Activated T-cell treated with anti-CD3 and anti-CD28 coated beads, Interleukin-2, amount 50 U/mL, for 1 hour (primary cell): ENCODE data around the gene REXO4.
A peak's percentile ranks its signal among the peaks of the same experiment; 100 is the strongest.
"Not testable (repeated sequence)": the region's sequence is repeated elsewhere in the genome, so short reads cannot be mapped to it uniquely, and the experiment has no call there.

ENCODE experiments used
- DNase-seq: peaks from one replicate; pipeline ENCODE4 v3.0.0-alpha.2; 2020

The REXO4 gene

DNA sequence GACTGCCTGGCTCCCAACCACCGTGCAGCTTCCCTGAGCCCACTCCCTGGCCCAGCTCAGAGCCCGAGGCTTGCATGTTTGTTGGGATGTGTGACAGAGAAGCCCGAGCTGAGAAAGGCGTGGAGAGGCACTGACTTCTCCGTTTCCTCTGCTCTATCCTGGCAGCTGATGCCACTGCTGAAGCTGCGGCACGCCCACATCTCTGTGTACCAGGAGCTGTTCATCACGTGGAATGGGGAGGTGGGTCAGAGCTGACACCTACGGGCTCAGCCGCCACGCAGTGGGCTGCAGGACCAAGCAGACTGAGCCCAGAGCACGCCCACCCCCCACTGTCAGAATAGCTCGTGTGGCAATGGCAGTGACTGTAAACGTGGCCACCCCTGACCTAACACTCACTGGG lies 32.4 kb downstream of the REXO4 start:
- DNase-seq, result no peak

DNA sequence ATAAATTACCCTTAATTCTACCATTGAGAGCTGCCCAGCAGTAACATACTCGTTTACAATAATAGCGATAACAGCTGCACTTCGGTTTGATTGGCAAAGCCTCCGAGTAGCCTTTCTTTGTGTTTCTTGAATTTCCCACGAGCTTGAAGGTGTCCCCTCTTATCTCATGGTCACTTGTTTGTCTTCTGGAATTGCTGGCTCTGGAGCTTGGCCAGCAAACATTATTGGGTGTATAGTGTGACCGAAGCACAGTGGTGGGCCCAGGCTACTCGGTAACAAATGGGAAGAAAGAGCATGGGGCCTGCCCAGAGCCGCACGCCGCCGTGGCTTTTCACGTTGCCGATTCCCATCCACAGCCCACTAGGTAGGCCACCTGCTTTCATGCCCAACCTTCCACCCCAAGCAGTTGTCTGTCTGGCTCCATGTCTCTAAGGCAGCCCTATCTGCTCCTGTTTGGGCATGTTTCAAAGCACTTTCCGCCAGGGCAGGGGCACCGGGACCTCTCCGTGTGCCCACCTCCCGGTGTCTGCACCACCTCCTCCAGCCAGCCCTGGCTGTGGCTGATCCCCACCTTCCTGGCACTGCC lies 33.0 kb downstream of the REXO4 start:
- no peak for DNase-seq

DNA sequence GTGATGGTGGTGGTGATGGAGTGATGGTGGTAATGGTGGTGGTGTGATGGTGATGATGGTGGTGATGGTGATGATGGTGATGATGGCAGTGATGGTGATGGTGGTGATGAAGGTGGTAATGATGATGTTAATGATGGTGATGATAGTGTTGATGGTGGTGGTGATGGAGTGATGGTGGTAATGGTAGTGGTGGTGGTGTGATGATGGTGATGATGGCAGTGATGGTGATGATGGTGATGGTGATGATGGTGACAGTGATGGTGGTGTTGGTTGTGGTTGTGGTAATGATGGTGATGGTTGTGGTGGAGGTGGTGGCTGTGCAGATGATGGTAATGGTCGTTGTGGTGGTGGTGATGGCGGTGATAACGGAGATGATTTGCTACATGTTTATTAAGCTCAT lies 34.4 kb downstream of the REXO4 start:
- DNase-seq, result no peak

DNA sequence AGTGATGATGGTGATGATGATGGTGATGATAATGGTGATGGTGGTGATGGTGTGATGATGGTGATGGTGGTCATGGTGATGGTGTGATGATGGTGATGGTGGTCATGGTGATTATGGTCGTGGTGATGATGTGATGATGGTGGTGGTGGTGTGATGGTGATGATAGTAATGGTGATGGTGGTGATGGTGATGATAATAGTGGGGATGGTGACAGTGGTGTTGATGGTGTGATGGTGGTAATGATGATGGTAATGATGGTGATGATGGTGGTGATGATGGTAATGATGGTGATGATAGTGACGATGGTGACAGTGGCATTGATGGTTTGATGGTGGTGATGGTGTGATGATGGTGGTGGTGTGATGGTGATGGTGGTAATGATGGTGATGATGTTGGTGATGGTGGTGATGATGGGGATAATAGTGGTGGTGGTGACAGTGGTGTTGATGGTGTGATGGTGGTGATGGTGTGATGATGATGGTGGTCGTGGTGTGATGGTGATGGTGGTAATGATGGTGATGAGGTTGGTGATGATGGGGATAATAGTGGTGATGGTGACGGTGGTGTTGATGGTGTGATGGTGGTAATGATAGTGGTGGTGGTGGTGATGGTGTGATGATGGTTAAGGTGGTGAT lies 35.2 kb downstream of the REXO4 start:
- no peak for DNase-seq

DNA sequence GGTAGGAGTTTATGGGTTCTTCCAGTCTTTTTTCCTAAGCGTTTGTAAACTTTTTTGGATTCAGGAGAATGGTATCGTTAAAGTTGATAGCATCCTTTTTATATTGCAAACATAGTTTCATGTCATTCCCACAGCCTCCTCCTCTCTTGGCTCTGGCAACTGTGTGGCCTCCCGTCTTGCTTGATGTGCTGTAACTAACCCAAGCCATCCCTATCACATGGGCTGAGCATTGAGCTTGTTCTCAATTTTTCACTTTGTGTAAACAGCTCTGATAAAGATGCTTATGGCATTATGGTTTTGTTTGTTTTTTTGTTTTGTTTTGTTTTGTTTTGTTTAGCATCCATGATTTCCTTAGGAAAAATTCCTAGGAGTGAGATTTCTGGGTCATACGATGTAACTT lies 37.1 kb downstream of the REXO4 start:
- no peak for DNase-seq

DNA sequence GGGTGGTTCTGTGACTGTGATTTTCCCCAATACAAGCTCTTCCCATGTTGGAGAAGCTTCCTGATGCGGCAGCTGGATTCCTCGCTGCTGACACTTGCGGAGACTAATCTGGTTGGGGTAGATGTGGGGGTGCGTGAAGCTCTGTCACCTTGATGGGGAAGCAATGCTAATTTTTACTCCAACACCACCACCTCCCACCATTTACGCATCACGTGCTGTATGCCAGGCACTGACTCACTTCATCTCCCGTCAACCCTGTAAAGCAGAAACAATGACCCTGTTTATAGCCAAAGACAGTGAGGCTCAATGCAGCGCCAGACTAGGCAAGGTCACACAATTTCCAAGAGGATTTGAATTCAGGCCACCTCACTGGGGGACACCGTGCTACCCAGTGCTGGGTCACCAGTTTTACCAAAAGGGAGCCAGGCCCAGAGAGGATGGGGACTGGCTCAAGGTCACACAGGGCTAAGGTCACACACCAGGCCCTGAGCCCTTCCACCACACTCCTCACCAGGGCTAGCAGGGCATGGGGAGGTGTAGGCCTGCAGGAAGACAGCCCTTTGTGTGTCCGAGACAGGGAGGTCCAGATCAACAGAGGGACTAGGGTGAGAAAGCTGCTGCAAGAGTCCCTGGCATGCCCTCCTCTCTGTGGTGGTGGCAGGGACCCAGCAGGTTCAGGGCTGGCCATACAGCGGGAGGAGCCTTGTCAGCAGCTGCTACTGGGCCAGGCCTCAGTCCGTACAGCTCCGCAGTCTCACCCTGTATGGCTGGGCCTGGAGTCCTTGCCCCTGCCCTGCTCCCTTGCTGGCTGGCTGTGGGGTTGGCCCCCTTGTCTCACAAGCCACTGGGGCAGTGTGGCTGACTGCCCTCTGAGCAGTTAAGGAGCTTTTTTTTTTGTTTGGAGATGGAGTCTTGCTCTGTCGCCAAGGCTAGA lies 38.4 kb downstream of the REXO4 start:
- no peak for DNase-seq

DNA sequence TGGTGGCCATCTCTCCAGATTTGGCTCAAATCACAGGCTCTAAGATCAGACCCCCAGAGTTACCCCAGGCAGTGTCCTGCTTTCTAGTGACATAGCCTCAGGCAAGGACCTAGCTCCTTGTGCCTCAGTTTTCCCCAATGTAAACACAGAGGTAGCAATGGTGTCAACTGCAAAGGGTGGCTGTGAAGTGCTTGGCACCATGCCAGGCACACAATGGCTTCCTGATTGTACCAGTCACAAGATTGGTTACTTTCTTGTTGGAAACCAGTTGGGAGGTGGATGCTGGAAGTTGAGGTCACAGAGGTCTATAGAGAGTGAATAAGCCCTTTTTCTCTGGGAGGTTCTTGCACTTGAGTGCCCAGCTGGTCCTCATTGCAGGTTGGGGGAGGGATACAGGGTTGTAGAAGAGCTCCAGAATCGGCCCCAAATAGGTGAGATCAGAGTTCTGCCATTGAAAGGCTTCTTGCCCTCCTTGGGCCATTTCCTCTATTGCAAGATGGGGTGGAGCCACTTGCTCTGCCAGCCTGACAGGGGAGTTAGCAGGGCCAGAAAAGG lies 39.3 kb downstream of the REXO4 start:
- DNase-seq, result no peak

DNA sequence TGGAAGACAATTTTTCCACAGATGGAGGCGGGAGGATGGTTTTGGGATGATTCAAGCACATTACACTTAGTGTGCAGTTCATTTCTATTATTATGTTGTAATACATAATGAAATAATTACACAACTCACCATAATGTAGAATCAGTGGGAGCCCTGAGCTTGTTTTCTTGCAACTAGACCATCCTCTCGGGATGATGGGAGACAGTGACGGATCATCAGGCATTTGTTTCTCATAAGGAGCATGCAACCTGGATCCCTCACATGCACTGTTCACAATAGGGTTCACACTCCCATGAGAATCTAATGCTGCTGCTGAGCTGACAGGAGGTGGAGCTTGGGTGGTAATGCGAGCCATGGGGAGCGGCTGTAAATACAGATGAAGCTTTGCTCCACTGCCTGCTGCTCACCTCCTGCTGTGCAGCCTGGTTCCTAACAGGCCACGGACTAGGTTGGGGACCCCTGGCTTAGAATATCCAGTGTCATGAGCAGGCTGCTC lies 40.0 kb downstream of the REXO4 start:
- no peak for DNase-seq

DNA sequence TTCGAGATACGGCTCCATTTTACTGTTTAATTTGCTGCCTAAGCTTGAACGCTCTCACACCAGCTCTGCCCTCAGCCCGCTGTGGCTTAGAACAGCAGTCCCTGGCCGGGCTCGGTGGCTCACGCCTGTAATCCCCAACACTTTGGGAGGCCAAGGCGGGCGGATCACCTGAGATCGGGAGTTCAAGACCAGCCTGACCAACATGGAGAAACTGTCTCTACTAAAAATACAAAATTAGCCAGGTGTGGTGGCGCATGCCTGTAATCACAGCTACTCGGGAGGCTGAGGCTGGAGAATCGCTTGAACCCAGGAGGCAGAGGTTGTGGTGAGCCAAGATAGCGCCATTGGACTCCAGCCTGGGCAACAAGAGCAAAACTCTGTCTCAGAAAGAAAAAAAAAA lies 40.5 kb downstream of the REXO4 start:
- not testable (repeated sequence) for DNase-seq

DNA sequence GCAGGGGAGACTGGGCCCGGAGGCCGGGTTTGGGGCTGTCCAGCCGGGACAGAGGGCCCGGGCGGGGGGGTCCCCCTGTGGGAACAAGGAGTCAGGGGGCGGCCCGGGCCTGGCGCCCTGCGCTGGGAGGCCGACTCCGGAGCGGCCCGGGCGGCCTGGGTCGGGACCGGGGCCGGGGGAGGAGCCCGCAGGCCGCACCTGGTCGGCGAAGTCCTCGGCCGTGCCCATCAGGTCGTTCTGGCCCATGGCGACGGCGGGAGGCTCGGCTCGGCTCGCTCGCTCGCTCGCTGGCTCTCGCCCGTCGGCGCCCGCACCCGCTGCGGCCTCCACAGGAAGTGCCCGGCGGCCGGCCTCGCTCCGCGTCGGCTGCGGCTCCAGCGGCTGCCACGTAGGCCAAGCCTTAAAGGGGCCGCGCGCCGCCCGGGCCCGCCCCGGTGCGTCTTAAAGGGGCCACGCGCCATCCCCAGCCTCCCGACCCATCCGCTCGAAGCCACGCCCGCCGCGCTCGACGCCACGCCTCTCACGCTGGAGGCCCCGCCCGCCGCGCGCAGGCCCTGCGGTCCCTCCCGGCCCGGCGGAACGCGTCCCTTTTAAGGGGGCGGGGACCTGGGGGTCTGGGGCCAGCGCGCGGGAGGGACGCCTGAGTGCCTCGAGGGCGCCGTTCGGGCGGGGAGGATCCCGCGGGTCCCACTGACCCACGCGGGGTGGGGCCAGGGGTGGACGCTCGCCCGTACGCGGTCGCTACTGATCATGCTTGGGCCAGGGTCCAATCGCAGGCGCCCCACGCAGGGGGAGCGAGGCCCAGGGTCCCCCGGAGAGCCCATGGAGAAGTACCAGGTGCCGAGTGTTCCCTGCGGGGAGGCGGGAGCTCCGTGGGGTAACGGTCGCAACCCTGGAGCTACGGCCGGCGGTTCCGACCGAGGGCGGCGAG lies 41.8 kb downstream of the REXO4 start, which contains the start of the genes STKLD1 and SURF4:
Gene STKLD1 (plus strand): TSS at position 643 of the 931 bp plus-strand sequence. CDS start 108 bp downstream, at position 751.
Gene SURF4 (minus strand): TSS at position 337 of the 931 bp plus-strand sequence. CDS start 91 bp downstream, at position 246.
- peak; percentile 98 for DNase-seq

DNA sequence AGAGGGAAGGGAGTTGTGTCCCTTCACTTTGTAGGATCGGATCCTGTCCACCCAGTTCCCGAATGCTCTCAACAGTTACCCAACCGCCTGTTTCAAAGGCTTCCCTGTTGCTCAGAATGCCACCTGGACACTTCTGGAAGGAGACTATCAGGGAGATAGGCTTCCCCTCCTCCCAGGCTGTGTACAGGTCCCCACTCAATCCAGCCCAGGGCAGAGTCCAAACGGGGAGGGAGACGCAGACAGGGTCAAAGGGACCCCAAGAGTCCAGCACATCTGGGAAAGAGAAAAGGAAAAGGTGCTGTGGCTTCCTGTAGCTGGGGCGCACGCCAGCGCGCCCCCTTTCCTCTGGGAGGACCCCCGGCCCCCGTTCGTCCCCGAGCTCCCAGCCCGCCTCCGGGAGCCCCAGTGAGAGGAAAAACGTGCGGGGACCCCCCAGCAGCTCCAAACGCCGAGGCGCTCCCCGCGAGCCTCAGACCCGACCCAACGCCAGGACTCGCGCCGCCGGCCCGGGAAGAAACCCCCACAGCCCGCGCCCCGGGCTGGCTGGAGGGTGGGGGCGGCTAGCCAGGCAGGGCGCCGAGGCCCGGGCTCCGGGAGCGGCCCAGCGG lies 42.6 kb downstream of the REXO4 start:
- DNase-seq, result no peak

DNA sequence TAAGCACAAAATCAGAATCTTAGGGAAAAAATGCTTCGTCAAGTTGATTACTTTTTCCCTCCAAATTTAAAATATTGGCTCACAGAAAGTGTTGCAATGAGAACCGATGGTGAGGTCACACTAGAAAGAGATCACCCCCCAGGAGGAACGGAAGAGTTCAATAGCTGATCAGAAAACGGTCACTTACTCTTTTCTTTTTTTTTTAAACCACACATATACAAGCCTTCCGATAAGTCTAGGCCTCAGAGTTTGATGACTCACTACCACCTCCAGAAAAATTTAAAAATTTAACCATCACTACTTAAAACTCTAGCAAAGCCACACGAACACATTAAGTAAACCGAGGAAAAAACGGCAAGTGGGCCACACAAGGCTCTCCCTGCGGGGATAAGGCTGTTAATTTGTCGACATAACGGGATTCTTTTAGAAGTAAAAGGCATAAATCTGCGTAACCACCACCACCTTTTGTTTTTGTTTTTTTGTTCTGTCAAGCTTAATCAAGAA lies 43.1 kb downstream of the REXO4 start:
- no peak for DNase-seq

DNA sequence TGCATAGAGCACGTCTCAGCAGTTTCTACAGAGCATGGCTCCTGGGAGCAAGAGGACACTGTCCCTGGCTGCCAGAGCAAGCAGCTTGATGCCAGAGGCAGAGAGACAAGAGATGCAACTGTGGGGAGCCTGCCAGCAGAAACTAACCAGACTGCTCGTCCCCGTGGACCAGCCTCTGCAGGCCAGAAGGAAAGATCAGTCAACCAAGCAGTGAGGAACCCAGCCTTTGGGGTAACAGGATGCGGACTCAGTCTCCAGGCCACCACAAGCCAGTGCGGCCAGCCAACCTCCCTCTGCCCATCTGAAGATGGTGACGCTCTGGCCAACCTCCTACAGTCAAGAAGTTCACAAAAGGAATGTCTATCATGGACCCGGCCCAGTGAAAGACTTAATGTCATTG lies 45.7 kb downstream of the REXO4 start:
- no peak for DNase-seq

DNA sequence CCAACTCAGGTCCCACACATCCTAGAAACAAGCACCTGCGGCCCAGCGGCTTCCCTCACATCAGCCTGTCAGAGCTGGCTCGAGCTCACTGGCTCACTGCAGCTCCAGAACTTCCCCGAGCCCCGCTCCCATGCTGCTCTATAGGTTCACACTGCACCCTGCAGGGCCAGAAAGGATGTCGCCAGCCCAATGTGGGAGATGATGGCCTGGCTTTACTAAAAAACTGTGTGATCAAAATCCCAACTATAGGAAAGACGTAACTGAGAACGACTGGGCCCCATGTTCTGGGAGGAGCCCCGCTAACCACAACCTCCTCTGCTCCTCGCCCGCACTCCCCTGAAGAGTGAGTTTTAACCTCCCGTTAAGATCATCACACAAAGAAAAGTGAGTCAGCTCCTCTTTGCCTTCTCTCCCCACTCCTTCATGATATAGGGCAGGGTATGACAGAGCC lies 46.5 kb downstream of the REXO4 start:
- DNase-seq, result peak; percentile 70

DNA sequence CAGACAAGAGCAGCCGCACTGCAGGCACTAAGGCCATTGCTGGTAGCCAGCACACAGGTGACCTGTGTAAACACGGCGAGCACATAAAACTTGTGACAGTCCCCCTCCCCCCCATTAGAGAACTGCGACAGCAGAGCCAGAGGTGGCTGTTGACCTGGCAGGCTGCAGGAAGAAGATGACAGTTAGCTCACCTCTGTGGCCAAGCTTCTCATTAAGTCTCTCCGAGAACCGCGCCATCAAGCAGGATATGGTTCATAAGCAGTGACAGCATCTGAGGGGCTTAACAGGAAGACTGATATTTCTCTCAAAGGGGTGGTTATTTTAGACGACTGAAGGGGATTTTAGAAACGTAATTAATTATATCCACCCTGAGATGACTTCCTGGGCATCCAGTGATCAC lies 47.1 kb downstream of the REXO4 start:
- peak; percentile 43 for DNase-seq

DNA sequence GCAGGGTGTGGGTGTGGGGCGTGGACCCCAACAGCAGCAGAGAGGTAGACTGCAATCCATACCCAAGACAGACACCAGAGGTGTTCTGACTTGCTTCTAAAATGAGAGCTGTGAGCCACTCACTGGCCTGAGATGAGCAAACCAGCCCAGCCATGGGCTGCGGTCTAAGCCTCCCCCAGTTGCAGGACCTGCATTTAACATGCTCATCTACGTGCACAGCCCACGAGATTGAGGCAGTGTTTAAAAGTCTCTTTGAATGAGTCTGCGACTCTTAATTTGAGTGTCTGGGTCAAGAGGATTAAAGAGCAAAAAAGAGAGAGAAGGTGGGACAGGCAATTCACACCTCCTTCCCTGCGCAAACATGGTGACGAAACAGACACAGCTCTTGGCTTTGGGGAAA lies 47.9 kb downstream of the REXO4 start:
- no peak for DNase-seq

DNA sequence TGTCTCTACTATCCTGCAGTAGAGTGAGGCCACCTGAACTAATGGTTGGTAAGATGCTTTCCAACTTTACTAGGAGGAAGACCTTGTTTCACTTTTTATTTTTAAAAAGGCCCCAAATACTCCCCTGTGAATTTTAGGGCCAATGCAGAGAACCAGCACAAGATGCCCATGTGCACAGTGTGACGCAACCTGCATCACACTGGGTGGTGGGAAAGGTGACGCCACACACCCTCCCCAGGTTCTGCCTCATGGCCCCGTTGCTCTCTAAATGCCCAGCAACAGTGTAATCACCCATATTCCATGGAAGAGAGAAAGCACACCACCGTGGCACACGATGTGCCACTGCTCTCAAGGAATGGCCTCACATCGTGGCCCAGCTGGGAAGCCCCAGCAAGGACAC lies 48.4 kb downstream of the REXO4 start:
- no peak for DNase-seq

DNA sequence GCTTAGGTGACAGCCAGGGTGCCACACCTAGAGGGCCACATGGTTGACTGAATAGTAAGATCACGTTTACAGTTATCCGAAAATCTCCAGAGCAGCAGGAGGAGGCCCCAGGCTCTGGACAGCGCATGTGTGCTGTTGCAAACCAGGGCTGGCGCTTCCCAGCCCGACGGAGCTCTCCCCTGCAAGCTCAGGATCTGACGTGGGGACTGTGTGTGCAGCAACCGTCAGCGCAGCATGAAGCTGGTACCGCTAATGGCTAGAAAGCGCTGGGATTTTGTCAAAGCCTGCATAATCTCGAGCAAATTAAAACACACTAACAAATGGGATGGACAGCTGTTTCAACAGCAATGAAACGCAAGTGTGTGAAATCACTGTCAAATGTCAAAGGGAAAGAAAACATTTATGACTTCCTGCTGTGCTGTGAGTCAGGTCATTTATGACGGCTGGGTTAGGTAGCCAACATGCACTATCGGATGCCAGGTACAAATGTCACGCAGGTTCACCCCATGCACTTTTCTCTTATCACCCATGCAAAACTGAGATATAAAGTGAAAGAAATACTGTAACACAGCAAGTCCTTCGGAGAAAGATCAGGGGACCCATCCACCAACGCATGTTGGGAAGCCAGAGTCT lies 49.4 kb downstream of the REXO4 start:
- DNase-seq, result no peak

DNA sequence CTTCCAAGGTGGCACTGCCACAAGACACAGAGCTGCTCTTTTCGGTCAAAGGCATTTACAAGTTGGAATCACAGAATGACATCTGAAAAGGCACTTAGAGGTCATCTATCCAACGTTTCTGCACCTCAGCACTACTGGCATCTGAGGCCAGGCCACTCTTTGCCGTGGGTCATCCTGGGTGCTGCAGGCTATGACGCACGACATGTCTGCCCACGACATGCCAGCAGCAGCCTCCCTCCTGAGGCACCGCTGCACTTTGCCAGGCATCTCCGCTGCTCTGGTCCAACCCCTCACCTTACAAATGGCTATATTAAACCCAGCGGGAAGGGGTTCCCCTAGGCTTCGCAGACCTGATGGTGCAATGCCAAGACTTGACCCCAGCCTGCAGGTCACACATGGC lies 50.0 kb downstream of the REXO4 start:
- no peak for DNase-seq

DNA sequence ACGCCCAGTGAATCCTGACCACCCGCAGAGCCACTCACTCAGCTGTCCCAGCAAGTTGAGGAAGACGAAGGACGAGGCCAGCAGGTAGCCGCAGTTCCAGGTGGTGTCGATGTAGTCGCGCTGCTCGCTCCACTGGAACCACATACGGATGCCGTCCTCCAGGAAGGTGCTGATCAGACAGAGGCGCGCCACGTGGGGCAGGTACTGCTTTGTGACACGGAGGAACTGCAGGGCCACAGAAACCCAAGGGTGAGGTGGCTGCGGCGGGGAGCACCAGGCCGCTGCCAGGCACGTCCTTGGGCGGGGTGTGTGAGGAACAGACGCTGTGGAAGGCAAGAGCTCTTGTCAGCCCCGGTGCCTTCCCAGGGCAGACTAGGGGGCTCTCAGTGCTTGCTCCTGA lies 50.6 kb downstream of the REXO4 start:
- no peak for DNase-seq

DNA sequence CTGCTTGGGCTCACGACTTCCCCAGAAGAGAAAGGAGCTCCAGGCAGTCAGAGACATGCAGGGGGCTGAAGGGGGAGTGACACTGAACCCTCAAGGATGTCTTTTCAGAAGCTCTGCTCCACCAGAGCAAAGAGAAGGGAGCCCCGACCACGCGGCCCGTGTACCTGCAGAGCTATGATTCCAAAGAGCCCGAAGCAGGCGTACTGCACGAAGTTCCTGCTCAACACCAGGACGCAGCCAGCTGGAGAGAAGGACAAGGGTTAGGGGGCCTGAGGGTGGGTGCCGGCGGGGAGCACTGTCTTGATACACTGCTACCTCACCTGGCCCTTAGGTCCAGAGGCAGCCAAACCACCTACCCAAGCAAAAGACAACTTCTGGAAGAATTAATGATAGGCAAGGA lies 51.4 kb downstream of the REXO4 start:
- no peak for DNase-seq
